GM19035 (cell line): Measurements from ENCODE around the gene PAF1.
A peak's percentile ranks its signal among the peaks of the same experiment; 100 is the strongest.

ENCODE experiments used
- ATAC-seq: cut with Tn5 transposase; IDR thresholded peaks from one replicate; pipeline ENCODE4 v1.9.1; 2021; ENCODE audit not compliant: unreplicated experiment

The PAF1 gene

GRCh38 chr19:39417463-39418181, 26.7 kb upstream of the PAF1 start:
- ATAC-seq, result no peak

GRCh38 chr19:39416152-39417120, 25.5 kb upstream of the PAF1 start:
- ATAC-seq, result no peak

- ATAC-seq, result no peak
Observed at GRCh38 chr19:39415111-39416046, 24.5 kb upstream of the PAF1 start.

- no peak for ATAC-seq
Observed at GRCh38 chr19:39413911-39414608, 23.2 kb upstream of the PAF1 start.

GRCh38 chr19:39413272-39413910, 22.5 kb upstream of the PAF1 start:
- no peak for ATAC-seq

- ATAC-seq, result no peak
Observed at GRCh38 chr19:39412867-39413271, 22.0 kb upstream of the PAF1 start.

- peak; percentile 53 for ATAC-seq
Observed at GRCh38 chr19:39412100-39412866, 21.4 kb upstream of the PAF1 start, which contains the start of gene PLEKHG2. TSS of gene PLEKHG2 (plus strand) at chr19:39412669. CDS start at chr19:39414087, 1,418 bp downstream.

GRCh38 chr19:39411832-39412099, 20.9 kb upstream of the PAF1 start:
- ATAC-seq, result peak; percentile 26

GRCh38 chr19:39411081-39411831, 20.4 kb upstream of the PAF1 start:
- no peak for ATAC-seq

GRCh38 chr19:39410831-39411080, 19.9 kb upstream of the PAF1 start:
- ATAC-seq, result no peak

- no peak for ATAC-seq
Observed at GRCh38 chr19:39410017-39410830, 19.3 kb upstream of the PAF1 start.

- no peak for ATAC-seq
Observed at GRCh38 chr19:39409208-39410016, 18.5 kb upstream of the PAF1 start.

- no peak for ATAC-seq
Observed at GRCh38 chr19:39408392-39409207, 17.7 kb upstream of the PAF1 start.

GRCh38 chr19:39407660-39408391, 16.9 kb upstream of the PAF1 start:
- no peak for ATAC-seq

GRCh38 chr19:39407410-39407659, 16.4 kb upstream of the PAF1 start:
- ATAC-seq, result no peak
